ENCODE data around the gene STING1.

DNA sequence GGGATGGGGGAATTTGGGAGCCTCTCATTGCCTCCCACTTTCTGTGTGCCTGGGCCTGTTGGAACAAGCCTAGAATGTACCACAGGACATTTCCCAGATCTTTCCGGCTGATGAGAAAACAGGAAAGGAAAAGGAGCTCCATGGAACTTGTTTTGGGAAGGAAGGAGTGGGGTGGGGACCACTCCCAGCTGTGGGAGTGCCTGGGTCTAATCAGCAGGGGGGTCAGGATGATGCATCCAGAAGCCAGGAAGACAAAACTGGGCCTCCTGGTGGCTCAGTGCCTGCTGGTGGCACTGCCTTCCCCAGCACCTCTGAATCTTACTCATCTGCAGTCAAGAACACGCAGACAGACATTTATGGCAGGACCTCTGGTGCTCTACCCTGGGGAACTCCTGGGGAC lies 9.0 kb downstream of the STING1 start:
- TF ChIP-seq, protein P1, sequence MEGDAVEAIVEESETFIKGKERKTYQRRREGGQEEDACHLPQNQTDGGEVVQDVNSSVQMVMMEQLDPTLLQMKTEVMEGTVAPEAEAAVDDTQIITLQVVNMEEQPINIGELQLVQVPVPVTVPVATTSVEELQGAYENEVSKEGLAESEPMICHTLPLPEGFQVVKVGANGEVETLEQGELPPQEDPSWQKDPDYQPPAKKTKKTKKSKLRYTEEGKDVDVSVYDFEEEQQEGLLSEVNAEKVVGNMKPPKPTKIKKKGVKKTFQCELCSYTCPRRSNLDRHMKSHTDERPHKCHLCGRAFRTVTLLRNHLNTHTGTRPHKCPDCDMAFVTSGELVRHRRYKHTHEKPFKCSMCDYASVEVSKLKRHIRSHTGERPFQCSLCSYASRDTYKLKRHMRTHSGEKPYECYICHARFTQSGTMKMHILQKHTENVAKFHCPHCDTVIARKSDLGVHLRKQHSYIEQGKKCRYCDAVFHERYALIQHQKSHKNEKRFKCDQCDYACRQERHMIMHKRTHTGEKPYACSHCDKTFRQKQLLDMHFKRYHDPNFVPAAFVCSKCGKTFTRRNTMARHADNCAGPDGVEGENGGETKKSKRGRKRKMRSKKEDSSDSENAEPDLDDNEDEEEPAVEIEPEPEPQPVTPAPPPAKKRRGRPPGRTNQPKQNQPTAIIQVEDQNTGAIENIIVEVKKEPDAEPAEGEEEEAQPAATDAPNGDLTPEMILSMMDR (IDR thresholded peaks at IDR 0.05; ENCODE audit: low read depth, low read length): no peak
- no peak for TF ChIP-seq EZH2phosphoT487 (IDR thresholded peaks at IDR 0.05; ENCODE audit: low read depth)

Data from OCI-LY3 (cell line).